NT2/D1 (cell line): ENCODE data around the gene TTLL8.

ENCODE experiments used
- DNase-seq: peaks from one replicate; pipeline ENCODE4 v3.0.0-alpha.2; 2011; ENCODE audit warnings: low read depth, low spot score
- H3K27me3 ChIP-seq: 2 replicates; pipeline ENCODE4 v1.6.0; 2011; ENCODE audit warnings: mild to moderate bottlenecking; ENCODE audit not compliant: insufficient read length, insufficient read depth
- H3K36me3 ChIP-seq: 2 replicates; pipeline ENCODE4 v1.6.1; 2011; ENCODE audit warnings: mild to moderate bottlenecking, low read length, mixed read lengths; ENCODE audit not compliant: insufficient read depth, insufficient read length
- H3K4me1 ChIP-seq: 2 replicates; pipeline ENCODE4 v1.5.1; 2011; ENCODE audit not compliant: insufficient read depth, insufficient read length
- H3K4me3 ChIP-seq: 2 replicates; pipeline ENCODE4 v1.5.1; 2011; ENCODE audit warnings: low read depth; ENCODE audit not compliant: insufficient read length
- H3K9ac ChIP-seq: 2 replicates; pipeline ENCODE4 v1.6.0; 2011; ENCODE audit warnings: low read depth; ENCODE audit not compliant: insufficient read length
- H3K9me3 ChIP-seq: 2 replicates; pipeline ENCODE4 v1.5.1; 2011; ENCODE audit warnings: mild to moderate bottlenecking, low read length; ENCODE audit not compliant: insufficient read depth
- SUZ12 ChIP-seq: IDR thresholded peaks from 2 replicates; pipeline ENCODE4 v1.6.1; 2011; ENCODE audit not compliant: insufficient read length, insufficient read depth; ENCODE audit errors: extremely low read depth
- YY1 ChIP-seq: IDR thresholded peaks from 2 replicates; pipeline ENCODE4 v1.6.1; 2011; ENCODE audit not compliant: insufficient read length, insufficient read depth
- ZNF274 ChIP-seq: IDR thresholded peaks from 2 replicates; pipeline ENCODE4 v1.6.1; 2011; ENCODE audit warnings: mild to moderate bottlenecking, low read depth, low read length

Gene TTLL8

GRCh38 chr22:49995361-49996118 is 62.6 kb downstream of the TTLL8 start:
- Histone ChIP-seq H3K9me3 (peaks cover 13% of the 10 kb centered on the region; the same call in 1 of the 2 replicates), H3K27me3 (peaks cover 9% of the 10 kb centered on the region), H3K36me3 (no peaks in the 10 kb centered on the region), H3K9ac (no peak overlapping the region), H3K4me3 (no peak overlapping the region), H3K4me1 (peaks cover 17% of the 10 kb centered on the region)
- TF ChIP-seq YY1 (no peak), SUZ12 (no peak), ZNF274 (no peak)
- DNase-seq, result no peak

GRCh38 chr22:49995041-49995360 is 63.1 kb downstream of the TTLL8 start:
- Histone ChIP-seq H3K9ac (no peak overlapping the region), H3K27me3 (peaks cover 4% of the 10 kb centered on the region), H3K4me1 (peaks cover 11% of the 10 kb centered on the region), H3K4me3 (no peak overlapping the region), H3K36me3 (no peaks in the 10 kb centered on the region), H3K9me3 (peaks cover 18% of the 10 kb centered on the region; the same call in 1 of the 2 replicates)
- no peak for DNase-seq
- TF ChIP-seq ZNF274 (no peak), SUZ12 (no peak), YY1 (no peak)

- H3K27me3 ChIP-seq, result no peaks in the 10 kb centered on the region
- peaks cover 19% of the 10 kb centered on the region; the same call in 1 of the 2 replicates for H3K9me3 ChIP-seq
- H3K4me3 ChIP-seq, result no peak overlapping the region
- DNase-seq, result no peak
- H3K9ac ChIP-seq, result no peak overlapping the region
- H3K4me1 ChIP-seq, result peaks cover 10% of the 10 kb centered on the region
- no peaks in the 10 kb centered on the region for H3K36me3 ChIP-seq
- no peak for TF ChIP-seq ZNF274
These were observed 63.6 kb downstream of the TTLL8 start for GRCh38 chr22:49994361-49995040.

GRCh38 chr22:49993649-49994360 is 64.3 kb downstream of the TTLL8 start:
- Histone ChIP-seq H3K9ac (no peak overlapping the region), H3K4me1 (peaks cover 6% of the 10 kb centered on the region), H3K4me3 (no peak overlapping the region), H3K9me3 (peaks cover 19% of the 10 kb centered on the region; the same call in 1 of the 2 replicates), H3K27me3 (no peaks in the 10 kb centered on the region), H3K36me3 (no peaks in the 10 kb centered on the region)
- TF ChIP-seq SUZ12 (no peak), YY1 (no peak), ZNF274 (no peak)
- no peak for DNase-seq

GRCh38 chr22:49992921-49993648 is 65.0 kb downstream of the TTLL8 start:
- Histone ChIP-seq H3K36me3 (no peaks in the 10 kb centered on the region), H3K4me1 (peaks cover 6% of the 10 kb centered on the region), H3K4me3 (no peak overlapping the region), H3K9me3 (peaks cover 19% of the 10 kb centered on the region; the same call in 1 of the 2 replicates), H3K27me3 (no peaks in the 10 kb centered on the region), H3K9ac (no peak overlapping the region)
- TF ChIP-seq SUZ12 (no peak), ZNF274 (no peak), YY1 (no peak)
- DNase-seq, result no peak

- H3K36me3 ChIP-seq, result no peaks in the 10 kb centered on the region
- H3K9me3 ChIP-seq, result peaks cover 19% of the 10 kb centered on the region; the same call in 1 of the 2 replicates
- TF ChIP-seq SUZ12, result no peak
- TF ChIP-seq YY1, result no peak
- no peak for TF ChIP-seq ZNF274
- no peaks in the 10 kb centered on the region for H3K27me3 ChIP-seq
- no peak overlapping the region for H3K4me3 ChIP-seq
- H3K9ac ChIP-seq, result no peak overlapping the region
- no peak for DNase-seq
- peaks cover 4% of the 10 kb centered on the region for H3K4me1 ChIP-seq
These were observed 66.1 kb downstream of the TTLL8 start for GRCh38 chr22:49991907-49992533.
